ENCODE data around the gene PLA2G4F. TPM values are rescaled to one million over a fixed set of nuclear protein-coding genes. Genes with fewer than 3 reads are reported as not detected.

The PLA2G4F gene
- total and polyA plus RNA-seq, 12 donors: 0.03 to 13.8 (median 1.7) TPM

DNA sequence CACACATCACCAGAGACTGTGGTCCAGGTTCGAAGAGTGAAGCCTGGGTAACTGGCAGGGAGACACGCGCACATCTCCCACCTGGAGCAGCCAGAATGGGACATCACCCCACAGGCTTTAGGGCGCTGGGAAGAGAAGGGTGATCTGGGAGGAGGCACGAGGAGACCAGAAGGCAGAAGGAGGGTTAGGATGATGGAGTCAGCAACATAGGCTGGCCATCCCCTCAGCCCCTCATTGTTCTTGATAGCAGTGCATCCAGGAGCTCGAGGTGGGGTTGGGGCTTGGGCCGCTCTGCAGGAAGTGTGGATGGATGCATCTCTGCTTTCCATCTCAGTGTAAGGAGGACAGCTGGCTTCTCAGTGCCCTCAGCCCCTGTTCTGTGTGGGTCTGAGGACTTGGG lies 15.2 kb downstream of the PLA2G4F start:
- WGBS, 2 donors: 82 to 84% methylated on average over 7 of the region's 7 CpGs
- intact Hi-C loops (cut with DNase I): loop anchor here in 1 of 10 donors (5.0 kb wide), 1 partner anchor 149 kb away; no protein-coding TSS in a partner anchor

DNA sequence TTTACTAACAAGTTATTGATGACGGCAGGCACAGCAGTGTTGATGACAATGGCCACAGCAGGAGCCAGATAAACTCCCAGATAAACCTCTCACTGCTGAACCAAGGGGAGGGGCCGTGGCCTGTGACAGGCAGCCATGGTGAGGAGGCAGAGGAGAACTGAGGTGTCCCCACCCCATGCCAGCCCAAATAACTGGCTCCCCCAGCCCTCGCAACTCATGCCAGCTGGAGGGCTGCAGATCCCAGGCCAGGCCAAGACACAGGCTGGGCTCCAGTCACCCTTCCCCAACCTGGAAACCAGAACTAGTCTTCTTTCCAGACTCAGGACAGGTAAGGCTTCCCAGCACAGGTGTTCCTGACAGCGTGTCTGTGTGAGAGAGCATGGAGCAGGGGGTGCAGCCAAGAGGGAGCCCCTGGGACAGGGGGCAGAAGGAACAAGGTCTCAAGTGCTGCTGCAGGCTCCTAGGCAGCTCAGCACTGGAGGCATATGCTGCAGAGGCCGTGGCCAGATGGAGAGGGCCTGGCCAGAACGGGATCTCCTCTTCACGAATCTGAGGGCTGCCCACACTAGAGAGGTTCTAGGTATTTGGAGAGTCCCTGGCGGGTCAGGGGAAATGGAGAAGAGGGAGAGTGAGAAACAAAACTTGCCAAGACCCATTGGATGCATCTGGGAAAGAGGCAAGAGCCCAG lies 15.9 kb downstream of the PLA2G4F start:
- Histone ChIP-seq H3K27me3 (peaks cover 0 to 8% (median 0%) of the 10 kb centered on the region in 7 donors), H3K27ac (no peak overlapping the region), H3K36me3 (no peaks in the 10 kb centered on the region), H3K4me3 (no peak overlapping the region), H3K4me1 (peaks cover 0 to 4% (median 0%) of the 10 kb centered on the region in 9 donors), H3K9me3 (no peaks in the 10 kb centered on the region)
- intact Hi-C loops (cut with DNase I): loop anchor here in 1 of 10 donors (5.0 kb wide), 1 partner anchor 148 kb away; no protein-coding TSS in a partner anchor
- TF ChIP-seq, protein P1, sequence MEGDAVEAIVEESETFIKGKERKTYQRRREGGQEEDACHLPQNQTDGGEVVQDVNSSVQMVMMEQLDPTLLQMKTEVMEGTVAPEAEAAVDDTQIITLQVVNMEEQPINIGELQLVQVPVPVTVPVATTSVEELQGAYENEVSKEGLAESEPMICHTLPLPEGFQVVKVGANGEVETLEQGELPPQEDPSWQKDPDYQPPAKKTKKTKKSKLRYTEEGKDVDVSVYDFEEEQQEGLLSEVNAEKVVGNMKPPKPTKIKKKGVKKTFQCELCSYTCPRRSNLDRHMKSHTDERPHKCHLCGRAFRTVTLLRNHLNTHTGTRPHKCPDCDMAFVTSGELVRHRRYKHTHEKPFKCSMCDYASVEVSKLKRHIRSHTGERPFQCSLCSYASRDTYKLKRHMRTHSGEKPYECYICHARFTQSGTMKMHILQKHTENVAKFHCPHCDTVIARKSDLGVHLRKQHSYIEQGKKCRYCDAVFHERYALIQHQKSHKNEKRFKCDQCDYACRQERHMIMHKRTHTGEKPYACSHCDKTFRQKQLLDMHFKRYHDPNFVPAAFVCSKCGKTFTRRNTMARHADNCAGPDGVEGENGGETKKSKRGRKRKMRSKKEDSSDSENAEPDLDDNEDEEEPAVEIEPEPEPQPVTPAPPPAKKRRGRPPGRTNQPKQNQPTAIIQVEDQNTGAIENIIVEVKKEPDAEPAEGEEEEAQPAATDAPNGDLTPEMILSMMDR (IDR thresholded peaks at IDR 0.05): no peak
- WGBS, 2 donors: 83 to 88% methylated on average over 8 of the region's 8 CpGs
- DNase-seq (no peak), ATAC-seq (no peak)

More for the DNA sequence above, 15.2 kb downstream of the PLA2G4F start:
- Histone ChIP-seq H3K27me3 (peaks cover 0 to 8% (median 0%) of the 10 kb centered on the region in 7 donors), H3K36me3 (no peaks in the 10 kb centered on the region), H3K4me1 (peaks cover 0 to 4% (median 0%) of the 10 kb centered on the region in 9 donors), H3K9me3 (no peaks in the 10 kb centered on the region), H3K4me3 (no peak overlapping the region), H3K27ac (no peak overlapping the region)
- DNase-seq (no peak), ATAC-seq (no peak)
- TF ChIP-seq, protein P1 (IDR thresholded peaks at IDR 0.05): no peak

DNA sequence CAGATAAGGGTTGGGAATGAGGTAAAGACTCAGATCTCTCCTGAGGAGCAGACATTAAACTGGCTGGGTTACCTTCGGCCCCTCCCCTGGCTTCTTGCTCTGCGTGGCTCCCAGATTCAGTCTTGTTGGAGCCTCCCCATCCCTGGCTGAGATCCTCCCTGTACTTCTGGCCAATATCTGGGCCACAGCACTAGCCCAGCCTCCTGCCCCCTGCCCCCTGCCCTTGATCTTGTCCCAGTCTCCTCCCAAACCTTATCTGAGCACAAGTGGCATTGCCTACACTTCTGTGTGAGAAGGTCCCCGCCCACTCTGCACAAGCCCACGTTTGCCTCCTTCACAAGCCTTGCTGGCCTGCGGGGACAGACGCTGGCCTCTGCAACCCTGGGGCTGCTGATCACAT lies 16.8 kb downstream of the PLA2G4F start:
- Histone ChIP-seq H3K4me3 (no peak overlapping the region), H3K27ac (no peak overlapping the region), H3K27me3 (peaks cover 0 to 3% (median 0%) of the 10 kb centered on the region in 7 donors), H3K36me3 (no peaks in the 10 kb centered on the region), H3K4me1 (peaks cover 0 to 4% (median 0%) of the 10 kb centered on the region in 9 donors), H3K9me3 (no peaks in the 10 kb centered on the region)
- 78 to 80% methylated on average over 6 of the region's 6 CpGs for WGBS, 2 donors
- intact Hi-C loops (cut with DNase I): loop anchor here in 9 of 10 donors (2.0 to 10.0 kb wide), 7 partner anchors 57 to 152 kb away; no protein-coding TSS in a partner anchor
- ATAC-seq: no peak
- DNase-seq: no peak
- TF ChIP-seq, protein P1 (IDR thresholded peaks at IDR 0.05): no peak

DNA sequence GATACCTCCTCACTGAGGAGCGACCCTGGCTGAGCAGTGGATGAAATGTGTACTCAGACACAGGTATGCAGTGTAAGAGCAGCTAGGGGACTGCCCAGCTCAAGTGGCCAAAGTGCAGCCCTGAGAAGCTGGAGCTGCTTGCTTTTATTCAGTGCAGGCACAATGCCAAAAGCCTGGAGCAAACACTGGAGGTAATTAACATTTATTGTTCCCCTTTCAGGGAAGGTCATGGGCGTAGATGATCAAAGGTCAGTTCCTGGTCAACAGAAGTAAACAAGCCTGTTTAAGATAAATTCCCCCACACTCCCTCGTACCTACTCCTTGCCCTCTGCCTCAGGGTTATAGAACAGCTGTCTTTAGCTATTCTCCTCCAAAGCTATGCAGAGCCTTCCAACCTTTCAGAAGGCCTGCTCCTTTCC lies 17.5 kb downstream of the PLA2G4F start:
- TF ChIP-seq, protein P1 (IDR thresholded peaks at IDR 0.05): no peak
- Histone ChIP-seq H3K36me3 (no peaks in the 10 kb centered on the region), H3K4me3 (no peak overlapping the region), H3K27ac (no peak overlapping the region), H3K4me1 (peaks cover 0 to 4% (median 0%) of the 10 kb centered on the region in 9 donors), H3K27me3 (peaks cover 0 to 3% (median 0%) of the 10 kb centered on the region in 7 donors), H3K9me3 (no peaks in the 10 kb centered on the region)
- no peak for ATAC-seq
- DNase-seq: no peak
- 68 to 83% methylated on average over 3 of the region's 3 CpGs for WGBS, 2 donors
- intact Hi-C loops (cut with DNase I): loop anchor here in 9 of 10 donors (2.0 to 10.0 kb wide), 7 partner anchors 57 to 152 kb away; no protein-coding TSS in a partner anchor

Data from heart right ventricle (tissue), 16 donors.